Activated naive CD4-positive, alpha-beta T cell treated with anti-CD3 and anti-CD28 coated beads, Interleukin-2, amount 50 U/mL, for 24 hours (primary cell): ENCODE measurements around the gene THG1L.
A peak's percentile ranks its signal among the peaks of the same experiment; 100 is the strongest.

Experiments used
- H3K27ac Mint-ChIP-seq: one replicate; pipeline ENCODE4 v1.8.0; 2021; ENCODE audit warnings: mild to moderate bottlenecking, mixed read lengths
- H3K27me3 Mint-ChIP-seq: one replicate; pipeline ENCODE4 v1.8.0; 2021; ENCODE audit warnings: mixed read lengths
- H3K36me3 Mint-ChIP-seq: one replicate; pipeline ENCODE4 v1.8.0; 2021; ENCODE audit warnings: mixed read lengths
- H3K4me1 Mint-ChIP-seq: one replicate; pipeline ENCODE4 v1.8.0; 2021; ENCODE audit warnings: mixed read lengths
- H3K4me3 Mint-ChIP-seq: one replicate; pipeline ENCODE4 v1.8.0; 2021; ENCODE audit warnings: mild to moderate bottlenecking, mixed read lengths
- H3K9me3 Mint-ChIP-seq: one replicate; pipeline ENCODE4 v1.8.0; 2021; ENCODE audit warnings: mixed read lengths

THG1L gene

GRCh38 chr5:157741131-157741530, 9.9 kb downstream of the THG1L start:
- Mint-ChIP-seq H3K4me1 (peaks cover 24% of the 10 kb centered on the region), H3K9me3 (no peaks in the 10 kb centered on the region), H3K4me3 (no peak overlapping the region), H3K36me3 (peaks cover 10% of the 10 kb centered on the region), H3K27me3 (no peaks in the 10 kb centered on the region), H3K27ac (no peak overlapping the region)

DNA sequence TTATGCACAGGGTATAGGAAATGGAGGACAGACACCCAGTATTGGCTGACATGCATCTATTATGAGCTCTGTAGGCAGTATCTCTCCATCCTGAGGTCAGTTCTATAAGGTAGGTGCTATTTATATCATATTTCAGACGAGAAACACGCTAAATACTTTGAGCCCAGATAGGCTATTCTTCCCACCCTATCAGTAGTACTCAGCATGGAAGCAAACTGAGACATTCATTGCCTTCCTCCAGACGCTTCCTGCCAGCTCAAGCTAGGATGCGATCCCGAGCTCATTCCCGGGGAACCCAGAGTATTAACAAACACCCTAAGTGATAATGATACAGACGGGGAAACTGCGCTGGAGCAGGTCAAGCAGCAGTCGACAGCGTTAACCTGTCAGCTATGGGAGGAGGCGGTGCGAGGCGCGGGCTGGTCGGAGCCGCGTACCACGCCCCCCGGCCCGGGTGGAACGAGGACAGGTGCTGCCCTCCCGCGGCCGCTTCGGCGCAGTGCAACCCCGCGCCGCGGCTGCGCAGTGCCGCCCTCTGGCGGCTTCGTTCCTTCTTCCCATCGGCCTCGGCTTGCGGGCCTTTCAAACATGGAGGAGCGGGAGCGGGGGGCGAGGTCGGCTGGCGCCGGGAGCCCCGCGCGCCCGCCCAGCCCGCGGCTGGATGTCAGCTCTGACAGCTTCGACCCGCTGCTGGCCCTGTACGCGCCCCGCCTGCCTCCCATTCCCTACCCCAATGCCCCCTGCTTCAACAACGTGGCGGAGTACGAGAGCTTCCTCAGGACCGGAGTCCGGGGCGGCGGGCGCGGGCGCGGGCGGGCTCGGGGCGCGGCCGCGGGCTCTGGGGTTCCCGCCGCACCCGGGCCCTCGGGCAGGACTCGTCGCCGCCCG, 12.2 kb downstream of the THG1L start, which contains the start of gene LSM11:
Gene LSM11 (plus strand): TSS at position 550 of the 888 bp plus-strand sequence. CDS start 39 bp downstream, at position 589.
- peak within 1 kb of the TSS; percentile 89 for H3K27ac Mint-ChIP-seq
- no peaks in the 10 kb centered on the region for H3K9me3 Mint-ChIP-seq
- H3K4me3 Mint-ChIP-seq, result peak within 1 kb of the TSS; percentile 95
- no peaks in the 10 kb centered on the region for H3K27me3 Mint-ChIP-seq
- peaks cover 1% of the 10 kb centered on the region for H3K36me3 Mint-ChIP-seq
- peaks cover 33% of the 10 kb centered on the region for H3K4me1 Mint-ChIP-seq

DNA sequence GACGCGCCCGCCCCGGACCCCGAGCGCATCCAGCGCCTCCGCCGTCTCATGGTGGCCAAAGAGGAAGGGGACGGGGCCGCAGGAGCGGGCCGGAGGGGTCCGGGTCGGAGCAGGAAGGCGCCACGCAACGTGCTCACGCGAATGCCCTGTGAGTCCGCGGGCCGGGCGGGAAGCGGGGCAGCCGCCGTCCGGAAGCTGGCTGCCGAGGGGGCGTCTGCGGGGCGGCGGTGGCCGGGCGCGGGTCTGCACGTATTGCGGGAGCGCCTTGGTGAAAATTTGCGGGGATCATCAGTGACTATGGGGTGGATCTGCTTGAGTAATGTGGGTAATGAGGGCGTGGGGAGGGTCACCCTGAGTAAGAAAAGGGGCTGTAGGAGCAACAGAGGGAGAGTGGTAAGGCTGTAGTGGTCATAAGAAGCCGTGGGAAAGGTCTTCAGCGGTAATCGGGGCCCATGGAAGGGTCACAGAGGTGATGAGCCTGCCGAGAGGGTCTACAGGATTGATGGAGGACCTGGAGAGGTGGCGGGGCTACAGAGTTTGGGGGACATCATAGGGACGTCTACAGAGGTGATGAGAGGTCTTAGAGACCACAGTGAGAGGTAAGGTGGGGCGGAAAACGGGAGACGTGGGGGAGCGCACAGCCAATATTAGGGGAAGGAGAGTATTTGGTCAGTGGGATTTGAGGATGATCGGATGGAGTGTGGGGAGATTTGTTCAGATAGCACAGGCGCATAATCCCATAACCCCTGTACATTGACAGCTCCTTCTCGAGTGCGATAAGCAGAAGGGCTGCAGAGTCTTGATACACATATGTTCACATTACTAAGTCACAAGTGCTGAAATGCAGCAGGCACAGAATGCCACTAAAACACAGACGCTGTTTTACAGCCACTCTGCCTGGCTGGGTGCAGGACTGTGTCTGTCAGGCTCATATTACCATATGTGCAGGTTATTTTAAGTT, 13.1 kb downstream of the THG1L start:
- no peaks in the 10 kb centered on the region for H3K9me3 Mint-ChIP-seq
- no peaks in the 10 kb centered on the region for H3K36me3 Mint-ChIP-seq
- H3K27me3 Mint-ChIP-seq, result no peaks in the 10 kb centered on the region
- H3K4me3 Mint-ChIP-seq, result peak overlapping the region; percentile 95
- H3K4me1 Mint-ChIP-seq, result peaks cover 38% of the 10 kb centered on the region
- peak overlapping the region; percentile 89 for H3K27ac Mint-ChIP-seq

GRCh38 chr5:157745041-157745456, 13.8 kb downstream of the THG1L start:
- Mint-ChIP-seq H3K4me3 (peak overlapping the region; percentile 95), H3K27ac (no peak overlapping the region), H3K27me3 (no peaks in the 10 kb centered on the region), H3K4me1 (peaks cover 42% of the 10 kb centered on the region), H3K36me3 (no peaks in the 10 kb centered on the region), H3K9me3 (no peaks in the 10 kb centered on the region)

DNA sequence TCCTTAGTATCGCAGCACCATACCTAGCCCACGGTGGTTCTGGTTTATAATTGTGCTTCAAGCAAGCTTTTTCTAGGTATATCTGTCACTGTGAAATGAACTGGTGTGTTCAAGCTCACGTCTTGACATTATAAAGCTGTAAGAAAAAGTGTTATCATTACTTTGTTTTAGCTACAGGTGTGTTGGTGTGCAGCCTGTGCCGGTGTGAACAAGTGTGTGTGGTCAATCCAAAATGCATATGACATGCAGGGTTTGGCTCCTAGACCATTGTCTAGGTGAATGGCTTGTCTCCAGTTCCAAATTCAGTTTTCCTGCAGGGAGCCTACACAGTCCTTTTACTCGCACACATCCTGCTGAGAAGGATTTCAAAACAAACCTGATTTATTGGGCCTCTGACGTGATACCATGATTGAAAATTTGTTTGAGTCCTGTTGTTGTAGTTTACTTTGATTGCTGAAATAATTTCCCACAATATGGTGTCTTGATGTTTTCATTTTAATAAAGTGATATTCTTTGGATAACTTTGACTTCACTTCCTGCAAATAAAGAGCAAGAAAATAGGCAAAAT, 16.0 kb downstream of the THG1L start:
- Mint-ChIP-seq H3K4me3 (no peak overlapping the region), H3K9me3 (no peaks in the 10 kb centered on the region), H3K27ac (no peak overlapping the region), H3K27me3 (no peaks in the 10 kb centered on the region), H3K36me3 (peaks cover under 1% of the 10 kb centered on the region), H3K4me1 (peaks cover 43% of the 10 kb centered on the region)

- Mint-ChIP-seq H3K27ac (no peak overlapping the region), H3K4me1 (peaks cover 39% of the 10 kb centered on the region), H3K9me3 (no peaks in the 10 kb centered on the region), H3K27me3 (no peaks in the 10 kb centered on the region), H3K36me3 (peaks cover 5% of the 10 kb centered on the region), H3K4me3 (no peak overlapping the region)
Observed at GRCh38 chr5:157747766-157748700, 16.8 kb downstream of the THG1L start.

DNA sequence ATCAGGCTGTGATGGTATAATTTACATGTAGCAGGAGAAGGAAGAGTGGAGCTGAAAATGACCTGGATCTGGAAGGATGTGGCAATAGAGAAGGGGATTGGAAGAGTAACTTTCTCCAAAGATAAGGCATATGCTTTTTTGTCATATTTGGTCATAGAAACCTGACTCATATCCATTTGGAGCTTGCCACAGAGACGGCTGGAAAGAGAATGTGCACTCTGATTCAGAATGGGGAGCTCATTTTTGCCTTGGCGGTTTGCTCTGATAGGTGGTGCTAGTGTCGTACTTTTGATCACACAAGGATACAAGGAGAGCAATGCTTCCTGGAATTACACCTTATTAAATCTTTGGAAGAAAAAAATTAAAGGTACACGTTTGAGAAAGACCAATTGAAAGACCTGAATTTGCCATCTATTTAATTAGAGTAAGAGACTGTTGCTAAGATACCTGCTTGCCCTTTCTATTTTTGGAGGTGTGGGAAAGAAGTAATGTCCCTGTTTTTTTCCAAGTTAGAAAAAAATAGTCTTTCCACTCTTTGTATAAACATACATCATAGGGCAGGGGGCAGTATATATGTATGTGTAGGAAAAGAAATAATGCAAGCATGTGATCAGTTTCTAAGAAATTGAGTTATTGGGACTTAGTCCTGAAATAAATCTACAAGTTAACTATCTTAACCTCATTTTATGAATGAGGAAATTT, 17.7 kb downstream of the THG1L start:
- no peaks in the 10 kb centered on the region for H3K27me3 Mint-ChIP-seq
- no peak overlapping the region for H3K4me3 Mint-ChIP-seq
- H3K27ac Mint-ChIP-seq, result no peak overlapping the region
- H3K4me1 Mint-ChIP-seq, result peaks cover 37% of the 10 kb centered on the region
- H3K9me3 Mint-ChIP-seq, result no peaks in the 10 kb centered on the region
- H3K36me3 Mint-ChIP-seq, result peaks cover 5% of the 10 kb centered on the region

- Mint-ChIP-seq H3K9me3 (no peaks in the 10 kb centered on the region), H3K4me3 (no peak overlapping the region), H3K27ac (no peak overlapping the region), H3K4me1 (peaks cover 34% of the 10 kb centered on the region), H3K36me3 (peaks cover 5% of the 10 kb centered on the region), H3K27me3 (no peaks in the 10 kb centered on the region)
Observed at GRCh38 chr5:157749462-157749799, 18.2 kb downstream of the THG1L start.

GRCh38 chr5:157750320-157750719, 19.1 kb downstream of the THG1L start:
- Mint-ChIP-seq H3K4me1 (peaks cover 27% of the 10 kb centered on the region), H3K9me3 (no peaks in the 10 kb centered on the region), H3K27ac (peak overlapping the region; percentile 12), H3K4me3 (no peak overlapping the region), H3K36me3 (peaks cover 6% of the 10 kb centered on the region), H3K27me3 (no peaks in the 10 kb centered on the region)

DNA sequence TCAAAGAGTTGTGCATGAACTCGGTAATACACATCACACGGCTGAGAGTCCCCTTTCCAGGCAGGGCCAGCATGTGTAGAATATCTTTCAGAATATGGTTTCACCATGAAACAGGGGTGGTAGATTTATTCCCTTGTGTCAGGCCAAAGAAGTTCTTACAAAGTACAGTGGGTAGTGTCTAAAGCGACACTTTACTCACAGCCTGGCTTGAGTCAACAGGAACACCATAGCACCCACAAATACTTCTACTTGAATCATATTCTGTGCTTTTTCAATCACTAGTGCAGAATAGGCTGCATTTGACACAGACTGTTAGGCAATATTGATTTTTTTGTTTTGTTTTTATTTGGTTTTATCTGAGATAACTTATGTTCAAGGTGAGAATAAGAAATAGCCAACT, 24.9 kb downstream of the THG1L start:
- peaks cover 8% of the 10 kb centered on the region for H3K36me3 Mint-ChIP-seq
- H3K9me3 Mint-ChIP-seq, result no peaks in the 10 kb centered on the region
- H3K27me3 Mint-ChIP-seq, result no peaks in the 10 kb centered on the region
- H3K27ac Mint-ChIP-seq, result no peak overlapping the region
- H3K4me1 Mint-ChIP-seq, result no peaks in the 10 kb centered on the region
- H3K4me3 Mint-ChIP-seq, result no peak overlapping the region

- Mint-ChIP-seq H3K27ac (no peak overlapping the region), H3K9me3 (no peaks in the 10 kb centered on the region), H3K4me3 (no peak overlapping the region), H3K4me1 (no peaks in the 10 kb centered on the region), H3K27me3 (no peaks in the 10 kb centered on the region), H3K36me3 (peaks cover 4% of the 10 kb centered on the region)
Observed at GRCh38 chr5:157758706-157759105, 27.5 kb downstream of the THG1L start.

DNA sequence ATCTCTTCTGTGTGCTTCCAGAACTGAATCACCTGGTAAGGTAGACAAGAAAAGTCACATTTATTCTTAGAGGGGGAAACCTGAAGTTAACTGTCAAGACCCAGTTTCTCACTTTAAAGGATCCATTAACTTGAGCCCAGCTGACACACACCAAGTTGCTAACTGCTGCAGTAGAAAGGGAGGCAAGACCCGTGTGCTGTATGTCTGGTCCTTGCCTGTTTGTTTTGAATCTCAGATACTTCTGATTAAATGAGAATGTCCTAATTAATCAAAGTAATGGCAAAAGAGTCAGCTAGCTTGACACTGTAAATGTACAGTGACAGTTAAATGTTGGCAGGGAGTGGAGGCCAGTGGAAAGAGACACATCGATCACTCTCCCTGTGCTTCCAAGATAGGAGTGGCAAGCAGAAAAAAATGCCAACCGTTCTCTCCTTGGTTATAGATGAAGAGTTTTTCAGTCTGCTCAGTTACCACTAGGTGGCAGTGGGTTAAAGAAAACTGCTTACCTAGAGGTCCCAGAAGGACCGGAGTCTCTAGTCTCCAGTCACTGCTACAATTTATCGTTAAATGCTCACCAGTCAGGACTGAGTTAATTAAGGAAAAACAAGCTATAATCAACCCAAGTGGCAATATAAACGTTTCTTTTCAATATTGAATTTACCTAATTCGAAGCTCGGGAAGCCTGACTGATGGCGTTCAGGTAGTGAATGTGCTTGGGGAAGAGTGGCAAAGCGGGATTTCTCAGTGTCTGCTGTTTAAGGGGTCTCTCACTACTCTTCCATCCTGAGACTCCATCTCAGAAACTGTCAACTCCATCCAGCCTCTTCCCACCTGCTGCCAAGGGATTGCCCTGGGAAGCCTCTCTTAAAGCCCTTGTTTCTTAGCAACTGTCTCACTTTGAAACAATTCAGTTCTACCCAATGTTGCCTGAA, 30.7 kb downstream of the THG1L start:
- Mint-ChIP-seq H3K36me3 (no peaks in the 10 kb centered on the region), H3K4me3 (no peak overlapping the region), H3K27ac (no peak overlapping the region), H3K4me1 (no peaks in the 10 kb centered on the region), H3K27me3 (no peaks in the 10 kb centered on the region), H3K9me3 (no peaks in the 10 kb centered on the region)

DNA sequence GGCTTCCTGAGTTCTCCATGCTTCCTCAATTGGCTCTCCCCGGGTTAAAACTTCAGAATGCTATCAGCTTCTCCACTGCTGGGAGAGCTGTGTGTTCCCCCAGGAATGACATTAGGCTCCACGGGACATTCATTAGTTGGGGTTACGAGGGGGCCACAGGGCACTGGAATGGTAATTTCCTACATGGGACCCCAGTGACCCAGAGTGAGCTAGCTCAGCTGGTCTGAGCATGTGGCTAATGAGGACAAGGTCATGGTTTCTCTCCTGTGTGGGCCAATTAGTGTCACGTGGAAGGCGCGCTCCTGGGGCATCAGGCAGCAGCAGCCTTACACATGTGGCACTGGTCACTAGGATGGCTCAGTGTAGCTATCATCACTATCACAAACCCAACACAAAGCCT, 33.3 kb downstream of the THG1L start:
- Mint-ChIP-seq H3K4me1 (no peaks in the 10 kb centered on the region), H3K27me3 (no peaks in the 10 kb centered on the region), H3K36me3 (no peaks in the 10 kb centered on the region), H3K27ac (no peak overlapping the region), H3K4me3 (no peak overlapping the region), H3K9me3 (no peaks in the 10 kb centered on the region)
